AG04449 (cell line): Measurements from ENCODE around the gene OSGIN1.

Source experiments
- CTCF ChIA-PET: fragments of 350-600 bp; formaldehyde crosslinking; extraction: SDS; loops from one replicate; lab custom pipeline; 2021; ENCODE audit warnings: antibody characterized with exemption; lab: Yijun Ruan, JAX
- POLR2A ChIA-PET: fragments of 400-600, 350-600 bp; formaldehyde crosslinking; extraction: SDS; loops from one replicate; lab custom pipeline; 2020; ENCODE audit warnings: antibody characterized with exemption, inconsistent platforms; lab: Yijun Ruan, JAX
- DNase-seq: peaks from one replicate; pipeline ENCODE4 v3.0.0-alpha.2; 2010; ENCODE audit warnings: low read depth, low spot score
- H3K4me3 ChIP-seq: 2 replicates; pipeline ENCODE4 v1.5.1; 2011; ENCODE audit warnings: low read depth, mild to moderate bottlenecking, control low read depth, low read length
- CTCF ChIP-seq: IDR thresholded peaks from one replicate; pipeline ENCODE4 v1.5.1; 2011; ENCODE audit warnings: mild to moderate bottlenecking, moderate library complexity, low read length, control low read depth, inconsistent platforms; ENCODE audit not compliant: insufficient read depth; ENCODE audit errors: missing control alignments

OSGIN1 gene

GRCh38 chr16:83958137-83958845, 5.3 kb downstream of the OSGIN1 start:
- CTCF ChIA-PET, result interaction anchor here (0.8 to 16.0 kb wide), 10 partner anchors 11 to 229 kb away, joined by 3 to 662 read pairs (median 16); partner anchors contain the start of genes SLC38A8 and TAF1C

GRCh38 chr16:83958846-83959565, 6.0 kb downstream of the OSGIN1 start:
- H3K4me3 ChIP-seq, result no peak overlapping the region
- ChIA-PET CTCF (interaction anchor here (1.6 to 16.0 kb wide), 3 partner anchors 85 to 228 kb away, joined by 6 to 662 read pairs (median 7); partner anchors contain the start of gene TAF1C), POLR2A (no interaction called here)
- TF ChIP-seq CTCF, result no peak
- no peak for DNase-seq

More at GRCh38 chr16:83958137-83958845, 5.3 kb downstream of the OSGIN1 start:
- no peak for DNase-seq
- no peak for TF ChIP-seq CTCF
- H3K4me3 ChIP-seq, result no peak overlapping the region
- POLR2A ChIA-PET, result interaction anchor here (0.6 kb wide), 1 partner anchor 108 kb away, joined by 3 read pairs; no protein-coding TSS in a partner anchor

GRCh38 chr16:83959656-83960434, 6.8 kb downstream of the OSGIN1 start:
- ChIA-PET CTCF (interaction anchor here (1.6 to 16.0 kb wide), 2 partner anchors 85 to 102 kb away, joined by 6 to 662 read pairs; no protein-coding TSS in a partner anchor), POLR2A (no interaction called here)
- no peak for TF ChIP-seq CTCF
- H3K4me3 ChIP-seq, result no peak overlapping the region
- no peak for DNase-seq

GRCh38 chr16:83960521-83961249, 7.6 kb downstream of the OSGIN1 start:
- CTCF ChIA-PET, result interaction anchor here (16.0 kb wide), 1 partner anchor 102 kb away, joined by 662 read pairs; no protein-coding TSS in a partner anchor
- POLR2A ChIA-PET, result no interaction called here
- DNase-seq, result no peak
- TF ChIP-seq CTCF, result no peak
- H3K4me3 ChIP-seq, result no peak overlapping the region

GRCh38 chr16:83961591-83961990, 8.6 kb downstream of the OSGIN1 start:
- CTCF ChIA-PET, result interaction anchor here (16.0 kb wide), 1 partner anchor 101 kb away, joined by 662 read pairs; no protein-coding TSS in a partner anchor
- POLR2A ChIA-PET, result no interaction called here
- DNase-seq, result no peak
- H3K4me3 ChIP-seq, result no peak overlapping the region
- TF ChIP-seq CTCF, result no peak
